ENCODE measurements around the gene SPINK4.

The SPINK4 gene

DNA sequence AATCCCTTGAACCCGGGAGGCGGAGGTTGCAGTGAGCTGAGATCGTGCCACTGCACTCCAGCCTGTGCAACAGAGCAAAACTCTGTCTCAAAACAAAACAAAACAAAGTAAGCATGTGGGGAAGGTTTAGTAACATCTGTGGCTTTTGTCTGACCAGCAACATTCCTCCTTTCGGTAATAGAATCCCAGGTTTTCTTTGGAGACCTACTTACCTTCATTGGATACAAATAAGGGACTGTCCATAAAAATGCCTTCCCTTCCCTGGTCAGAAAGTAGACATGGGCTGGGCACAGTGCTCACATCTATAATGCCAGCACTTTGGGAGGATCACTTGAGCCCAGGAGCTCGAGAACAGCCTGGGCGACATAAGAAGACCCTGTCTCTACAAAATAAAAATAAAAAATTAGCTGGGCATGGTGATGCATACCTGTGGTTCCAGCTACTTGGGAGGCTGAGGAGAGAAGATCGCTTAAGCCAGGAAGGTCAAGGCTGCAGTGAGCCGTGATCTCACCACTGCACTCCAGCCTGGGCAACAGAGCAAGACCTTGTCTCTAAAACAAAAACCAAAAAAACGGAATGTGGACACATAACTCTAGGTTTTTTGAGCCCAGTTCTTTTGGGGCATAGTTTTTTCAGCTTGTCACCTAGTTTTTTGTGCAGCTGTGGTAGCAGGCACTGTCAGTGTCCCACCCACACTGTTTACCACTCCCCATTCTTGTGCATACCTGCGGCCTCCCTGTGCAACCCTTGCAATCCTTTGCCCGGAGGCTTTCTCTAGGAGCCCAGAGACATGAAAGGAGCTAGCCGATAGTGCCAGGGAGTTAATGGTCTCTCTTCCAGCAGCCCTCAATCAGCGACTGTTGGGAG, 9.0 kb upstream of the SPINK4 start:
- no peak overlapping the region for H3K27ac ChIP-seq
- DNase-seq, result no peak

DNA sequence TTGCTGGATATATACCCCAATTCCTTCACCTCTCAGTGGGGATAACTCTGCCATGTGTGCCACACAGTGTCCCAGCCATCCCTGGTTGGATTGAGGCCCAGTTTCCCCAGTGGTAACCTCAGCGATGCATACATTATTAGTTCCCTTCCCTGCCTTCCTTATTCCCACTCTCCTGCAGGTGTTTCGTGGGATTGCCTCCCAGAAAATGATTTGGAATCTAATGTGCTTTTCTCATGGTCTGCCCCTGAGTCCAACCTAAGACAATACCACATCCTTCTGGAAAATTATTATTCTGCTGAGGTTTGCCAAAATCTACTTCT, 8.4 kb upstream of the SPINK4 start:
- H3K36me3 ChIP-seq, result no peaks in the 10 kb centered on the region

More for the DNA sequence above, 9.0 kb upstream of the SPINK4 start:
- H3K36me3 ChIP-seq, result no peaks in the 10 kb centered on the region
- no peak overlapping the region for H3K4me3 ChIP-seq (ENCODE audit: low read depth, low read length)
- H3K9me3 ChIP-seq (ENCODE audit: severe bottlenecking), result no peaks in the 10 kb centered on the region
- TF ChIP-seq, protein P1, sequence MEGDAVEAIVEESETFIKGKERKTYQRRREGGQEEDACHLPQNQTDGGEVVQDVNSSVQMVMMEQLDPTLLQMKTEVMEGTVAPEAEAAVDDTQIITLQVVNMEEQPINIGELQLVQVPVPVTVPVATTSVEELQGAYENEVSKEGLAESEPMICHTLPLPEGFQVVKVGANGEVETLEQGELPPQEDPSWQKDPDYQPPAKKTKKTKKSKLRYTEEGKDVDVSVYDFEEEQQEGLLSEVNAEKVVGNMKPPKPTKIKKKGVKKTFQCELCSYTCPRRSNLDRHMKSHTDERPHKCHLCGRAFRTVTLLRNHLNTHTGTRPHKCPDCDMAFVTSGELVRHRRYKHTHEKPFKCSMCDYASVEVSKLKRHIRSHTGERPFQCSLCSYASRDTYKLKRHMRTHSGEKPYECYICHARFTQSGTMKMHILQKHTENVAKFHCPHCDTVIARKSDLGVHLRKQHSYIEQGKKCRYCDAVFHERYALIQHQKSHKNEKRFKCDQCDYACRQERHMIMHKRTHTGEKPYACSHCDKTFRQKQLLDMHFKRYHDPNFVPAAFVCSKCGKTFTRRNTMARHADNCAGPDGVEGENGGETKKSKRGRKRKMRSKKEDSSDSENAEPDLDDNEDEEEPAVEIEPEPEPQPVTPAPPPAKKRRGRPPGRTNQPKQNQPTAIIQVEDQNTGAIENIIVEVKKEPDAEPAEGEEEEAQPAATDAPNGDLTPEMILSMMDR (IDR thresholded peaks at IDR 0.05; ENCODE audit: low read depth, low read length), result no peak
- H3K27me3 ChIP-seq (ENCODE audit: insufficient read depth, low read depth, severe bottlenecking), result no peaks in the 10 kb centered on the region

DNA sequence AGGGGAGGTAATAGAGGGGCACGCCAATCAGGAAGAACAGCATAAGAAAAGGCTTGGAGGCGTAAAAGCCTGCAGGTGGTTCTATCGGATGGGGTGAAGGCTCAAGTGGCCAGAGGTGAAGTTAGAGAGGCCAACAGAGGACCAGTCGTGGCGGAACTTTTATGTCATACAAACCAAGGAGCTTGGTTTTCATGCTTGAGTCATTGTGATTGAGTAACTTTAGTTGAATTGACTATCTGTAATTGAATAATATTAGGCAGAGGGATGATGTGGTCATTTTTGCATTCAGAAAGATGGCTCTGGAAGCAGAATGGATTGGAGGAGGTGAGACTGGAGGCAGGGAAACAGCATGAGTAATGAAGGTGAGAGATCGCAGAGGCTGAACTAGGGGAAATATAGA, 7.2 kb upstream of the SPINK4 start:
- TF ChIP-seq, protein P1 (IDR thresholded peaks at IDR 0.05; ENCODE audit: low read depth, low read length), result no peak
- no peak for DNase-seq
- Histone ChIP-seq H3K27ac (no peak overlapping the region), H3K4me3 (ENCODE audit: low read depth, low read length) (no peak overlapping the region), H3K9me3 (ENCODE audit: severe bottlenecking) (no peaks in the 10 kb centered on the region), H3K36me3 (no peaks in the 10 kb centered on the region), H3K27me3 (ENCODE audit: insufficient read depth, low read depth, severe bottlenecking) (no peaks in the 10 kb centered on the region)

More for the DNA sequence above, 8.4 kb upstream of the SPINK4 start:
- Histone ChIP-seq H3K4me3 (ENCODE audit: low read depth, low read length) (no peak overlapping the region), H3K27me3 (ENCODE audit: insufficient read depth, low read depth, severe bottlenecking) (no peaks in the 10 kb centered on the region), H3K9me3 (ENCODE audit: severe bottlenecking) (no peaks in the 10 kb centered on the region), H3K27ac (no peak overlapping the region)
- no peak for DNase-seq
- TF ChIP-seq, protein P1 (IDR thresholded peaks at IDR 0.05; ENCODE audit: low read depth, low read length), result no peak

DNA sequence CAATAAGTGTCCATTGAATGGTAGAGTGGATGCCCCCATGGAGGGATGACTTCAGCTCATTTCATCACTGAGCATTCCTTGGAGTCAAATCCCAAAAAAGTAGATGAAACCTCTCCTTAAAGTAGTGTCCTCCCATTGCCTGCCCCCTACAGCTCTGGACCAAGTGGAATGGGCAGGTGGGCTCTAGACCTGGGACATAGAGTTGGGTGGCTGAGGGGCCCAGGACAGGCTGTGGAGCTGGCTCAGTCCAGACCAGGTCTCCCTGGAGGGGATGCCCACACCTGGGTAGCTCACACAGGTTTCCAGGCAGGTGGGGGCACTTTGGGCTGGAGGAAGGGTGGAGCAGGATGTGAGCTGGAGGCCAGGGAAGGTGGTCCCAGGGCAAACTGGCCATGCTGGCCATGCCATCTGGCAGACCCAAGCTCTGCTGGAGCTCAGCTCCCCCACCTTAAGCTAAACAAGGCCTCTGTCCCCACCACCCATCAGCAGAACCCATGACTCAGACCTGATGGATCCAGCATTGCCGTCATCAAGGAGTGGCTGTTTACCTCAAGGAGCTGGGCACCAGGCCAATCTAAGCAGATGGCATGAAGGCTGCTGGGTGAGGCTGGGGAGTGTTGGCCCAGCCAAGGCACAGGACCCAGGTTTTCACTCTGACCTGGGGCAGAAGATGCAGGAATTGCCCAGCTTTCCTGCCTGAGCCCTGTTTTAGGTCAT, 6.2 kb upstream of the SPINK4 start:
- no peaks in the 10 kb centered on the region for H3K36me3 ChIP-seq
- H3K9me3 ChIP-seq (ENCODE audit: severe bottlenecking), result no peaks in the 10 kb centered on the region
- no peak overlapping the region for H3K4me3 ChIP-seq (ENCODE audit: low read depth, low read length)
- no peaks in the 10 kb centered on the region for H3K27me3 ChIP-seq (ENCODE audit: insufficient read depth, low read depth, severe bottlenecking)
- H3K27ac ChIP-seq, result no peak overlapping the region
- TF ChIP-seq, protein P1 (IDR thresholded peaks at IDR 0.05; ENCODE audit: low read depth, low read length), result no peak
- no peak for DNase-seq

DNA sequence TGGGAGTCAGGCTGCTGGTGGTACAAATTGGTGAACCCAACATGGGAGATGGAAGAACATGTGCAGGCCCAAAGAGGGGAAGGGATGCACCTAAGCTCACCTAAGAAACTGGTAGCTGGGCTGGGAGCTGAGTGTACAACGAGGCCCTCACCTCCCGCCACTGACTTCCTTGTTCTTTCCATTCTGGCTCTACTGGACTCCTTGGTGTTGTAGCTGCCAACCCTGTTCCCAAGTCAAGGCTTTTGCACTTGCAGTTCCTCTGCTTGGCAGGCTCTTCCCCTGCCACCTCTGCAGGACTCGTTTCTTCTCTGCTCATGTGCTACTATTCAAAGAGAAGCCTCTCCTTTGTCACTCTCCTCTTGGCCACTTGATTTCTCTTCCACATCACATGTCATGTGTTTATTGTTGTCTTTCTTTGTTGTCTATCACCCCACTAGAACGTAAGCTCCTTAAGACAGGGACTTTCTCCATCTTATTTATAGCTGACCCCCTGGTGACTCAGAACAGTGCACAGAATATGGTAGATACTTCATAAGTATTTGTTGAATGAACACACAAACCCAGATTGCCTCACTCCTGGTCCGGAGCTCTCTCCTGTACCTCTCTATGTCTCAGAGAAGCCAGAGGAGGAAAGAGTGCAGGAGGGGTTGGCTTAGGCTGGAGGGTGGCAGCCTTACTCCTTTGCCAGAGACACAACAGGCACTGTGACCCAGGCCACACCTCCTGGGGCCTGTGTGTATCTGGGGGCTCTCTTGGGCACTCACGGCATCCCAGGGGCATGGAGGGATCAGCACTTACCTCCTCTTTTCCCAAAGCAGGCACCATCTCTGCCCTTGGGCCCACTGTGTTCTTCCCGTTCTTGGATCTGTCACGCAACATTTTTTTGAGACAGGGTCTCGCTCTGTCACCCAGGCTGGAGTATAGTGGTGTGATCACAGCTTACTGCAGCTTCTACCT, 5.2 kb upstream of the SPINK4 start:
- Histone ChIP-seq H3K27me3 (ENCODE audit: insufficient read depth, low read depth, severe bottlenecking) (no peaks in the 10 kb centered on the region), H3K27ac (no peak overlapping the region), H3K9me3 (ENCODE audit: severe bottlenecking) (no peaks in the 10 kb centered on the region), H3K4me3 (ENCODE audit: low read depth, low read length) (no peak overlapping the region), H3K36me3 (no peaks in the 10 kb centered on the region)
- DNase-seq, result no peak
- TF ChIP-seq, protein P1 (IDR thresholded peaks at IDR 0.05; ENCODE audit: low read depth, low read length), result no peak
